Ectodermal cell (in vitro differentiated cells): ENCODE results near the gene POLR2E. TPM values are rescaled to one million over a fixed set of nuclear protein-coding genes. Genes with fewer than 3 reads are reported as not detected.

Experiments
- H3K27ac ChIP-seq: 2 replicates; pipeline ENCODE4 v1.7.0; 2013; ENCODE audit warnings: mild to moderate bottlenecking, low read depth, low read length; ENCODE audit not compliant: insufficient read depth, poor library complexity, severe bottlenecking
- H3K27me3 ChIP-seq: 2 replicates; pipeline ENCODE4 v1.7.0; 2013; ENCODE audit warnings: mild to moderate bottlenecking, low read length; ENCODE audit not compliant: insufficient read depth, control insufficient read depth, poor library complexity, severe bottlenecking
- H3K36me3 ChIP-seq: one replicate; pipeline ENCODE4 v1.7.0; 2013; ENCODE audit warnings: low read length; ENCODE audit not compliant: control insufficient read depth, insufficient read depth
- H3K4me1 ChIP-seq: one replicate; pipeline ENCODE4 v1.7.0; 2013; ENCODE audit warnings: low read length; ENCODE audit not compliant: control insufficient read depth, insufficient read depth
- H3K4me3 ChIP-seq: 2 replicates; pipeline ENCODE4 v1.7.0; 2013; ENCODE audit warnings: low read depth, low read length, control low read depth; ENCODE audit not compliant: insufficient read depth
- H3K9me3 ChIP-seq: 2 replicates; pipeline ENCODE4 v1.7.0; 2013; ENCODE audit warnings: mild to moderate bottlenecking, low read length, moderate library complexity; ENCODE audit not compliant: control insufficient read depth
- WGBS, 2 experiments: methylation state at CpG; one replicate each; pipeline ENCODE4 v1.1.7; 2013; ENCODE audit warnings: missing lambda C conversion rate in 2 of 2; 5-methylcytosine and 5-hydroxymethylcytosine counted together
- polyA plus RNA-seq, 4 experiments: library from polyadenylated mRNA; stranded (reverse); fragments of 50-300 nt; gene quantifications; one replicate each; pipeline ENCODE4 v1.2.3, GENCODE V29; 2013

Gene POLR2E
- polyA plus RNA-seq (2013, experiment 1 of 4), result 254 TPM
- polyA plus RNA-seq (2013, experiment 2 of 4), result 233 TPM
- 187 TPM for polyA plus RNA-seq (2013, experiment 3 of 4)
- 200 TPM for polyA plus RNA-seq (2013, experiment 4 of 4)

- peak within 1 kb of the TSS; percentile 93 for H3K4me3 ChIP-seq
- H3K27ac ChIP-seq, result no peak within 1 kb of the TSS
- H3K4me1 ChIP-seq, result peaks cover 8% of the 10 kb centered on the region
- H3K27me3 ChIP-seq, result no peaks in the 10 kb centered on the region
- peaks cover 16% of the 10 kb centered on the region for H3K36me3 ChIP-seq
- 0% methylated on average over 81 of the region's 81 CpGs for WGBS, 2 experiments
- H3K9me3 ChIP-seq, result no peaks in the 10 kb centered on the region
Measured at GRCh38 chr19:1094978-1095701, at the start of gene POLR2E. TSS of gene POLR2E (minus strand) at chr19:1095375. CDS start at chr19:1095315, 60 bp downstream.

GRCh38 chr19:1144741-1145140, 49.6 kb upstream of the POLR2E start:
- Histone ChIP-seq H3K27ac (no peak overlapping the region), H3K4me1 (peaks cover 18% of the 10 kb centered on the region), H3K9me3 (no peaks in the 10 kb centered on the region), H3K36me3 (peaks cover 8% of the 10 kb centered on the region), H3K4me3 (no peak overlapping the region), H3K27me3 (no peaks in the 10 kb centered on the region)
- 92 to 95% methylated on average over 1 of the region's 1 CpG for WGBS, 2 experiments

- H3K36me3 ChIP-seq, result peaks cover 8% of the 10 kb centered on the region
- no peaks in the 10 kb centered on the region for H3K27me3 ChIP-seq
- H3K27ac ChIP-seq, result no peak overlapping the region
- peaks cover 18% of the 10 kb centered on the region for H3K4me1 ChIP-seq
- H3K4me3 ChIP-seq, result no peak overlapping the region
- H3K9me3 ChIP-seq, result no peaks in the 10 kb centered on the region
- WGBS, 2 experiments, result 95 to 97% methylated on average over 33 of the region's 33 CpGs
Measured at GRCh38 chr19:1143828-1144399, 48.7 kb upstream of the POLR2E start.

GRCh38 chr19:1141944-1142343, 46.8 kb upstream of the POLR2E start:
- Histone ChIP-seq H3K4me3 (no peak overlapping the region), H3K27me3 (no peaks in the 10 kb centered on the region), H3K9me3 (no peaks in the 10 kb centered on the region), H3K4me1 (peaks cover 6% of the 10 kb centered on the region), H3K27ac (no peak overlapping the region), H3K36me3 (peaks cover 8% of the 10 kb centered on the region)
- WGBS, 2 experiments, result 86% methylated on average over 5 of the region's 5 CpGs

GRCh38 chr19:1140272-1141027, 45.3 kb upstream of the POLR2E start:
- H3K27ac ChIP-seq, result no peak overlapping the region

GRCh38 chr19:1139126-1139525, 44.0 kb upstream of the POLR2E start:
- peaks cover 7% of the 10 kb centered on the region for H3K36me3 ChIP-seq
- H3K27ac ChIP-seq, result no peak overlapping the region

More at GRCh38 chr19:1140272-1141027, 45.3 kb upstream of the POLR2E start:
- WGBS, 2 experiments, result 94 to 96% methylated on average over 39 of the region's 39 CpGs
- Histone ChIP-seq H3K4me3 (no peak overlapping the region), H3K4me1 (no peaks in the 10 kb centered on the region), H3K36me3 (peaks cover 8% of the 10 kb centered on the region), H3K9me3 (no peaks in the 10 kb centered on the region), H3K27me3 (no peaks in the 10 kb centered on the region)

GRCh38 chr19:1138121-1138520, 42.9 kb upstream of the POLR2E start:
- 92 to 93% methylated on average over 10 of the region's 11 CpGs for WGBS, 2 experiments

More at GRCh38 chr19:1139126-1139525, 44.0 kb upstream of the POLR2E start:
- Histone ChIP-seq H3K9me3 (no peaks in the 10 kb centered on the region), H3K4me3 (no peak overlapping the region), H3K4me1 (no peaks in the 10 kb centered on the region), H3K27me3 (no peaks in the 10 kb centered on the region)
- 94 to 95% methylated on average over 15 of the region's 15 CpGs for WGBS, 2 experiments

GRCh38 chr19:1136621-1137317, 41.6 kb upstream of the POLR2E start:
- peaks cover 9% of the 10 kb centered on the region for H3K4me1 ChIP-seq
- H3K36me3 ChIP-seq, result no peaks in the 10 kb centered on the region
- 68 to 73% methylated on average over 18 to 22 of the region's 25 CpGs for WGBS, 2 experiments
- no peaks in the 10 kb centered on the region for H3K9me3 ChIP-seq
- H3K27me3 ChIP-seq, result no peaks in the 10 kb centered on the region
- H3K27ac ChIP-seq, result no peak overlapping the region
- H3K4me3 ChIP-seq, result no peak overlapping the region

More at GRCh38 chr19:1138121-1138520, 42.9 kb upstream of the POLR2E start:
- Histone ChIP-seq H3K36me3 (peaks cover 3% of the 10 kb centered on the region), H3K9me3 (no peaks in the 10 kb centered on the region), H3K27ac (no peak overlapping the region), H3K4me3 (no peak overlapping the region), H3K27me3 (no peaks in the 10 kb centered on the region), H3K4me1 (no peaks in the 10 kb centered on the region)

- Histone ChIP-seq H3K4me3 (no peak overlapping the region), H3K9me3 (no peaks in the 10 kb centered on the region), H3K27me3 (no peaks in the 10 kb centered on the region), H3K27ac (no peak overlapping the region), H3K36me3 (no peaks in the 10 kb centered on the region), H3K4me1 (peaks cover 15% of the 10 kb centered on the region)
- 77 to 82% methylated on average over 12 of the region's 12 CpGs for WGBS, 2 experiments
Measured at GRCh38 chr19:1136201-1136600, 41.0 kb upstream of the POLR2E start.
